Panc1 (cell line): Measurements from ENCODE around the gene PRDX3.
"Not testable (repeated sequence)": the region's sequence is repeated elsewhere in the genome, so short reads cannot be mapped to it uniquely, and the experiment has no call there.

Experiments
- CTCF ChIP-seq: fragments of 450-650 bp; IDR thresholded peaks from 2 replicates; pipeline ENCODE4 v1.5.1; 2017; ENCODE audit warnings: mild to moderate bottlenecking
- POLR2AphosphoS5 ChIP-seq: IDR thresholded peaks from 2 replicates; pipeline ENCODE4 v1.6.1; 2012; ENCODE audit warnings: mild to moderate bottlenecking, low read depth, low read length, moderate library complexity
- SIN3A ChIP-seq: IDR thresholded peaks from 2 replicates; pipeline ENCODE4 v1.6.1; 2012; ENCODE audit warnings: low read depth, mild to moderate bottlenecking, low read length, moderate library complexity, borderline replicate concordance; ENCODE audit not compliant: insufficient read depth
- TCF7L2 ChIP-seq: IDR thresholded peaks from 2 replicates; pipeline ENCODE4 v1.6.1; 2011; ENCODE audit warnings: mild to moderate bottlenecking, low read depth, low read length, inconsistent platforms
- TF ChIP-seq, protein P1 (sequence below), 2 experiments: IDR thresholded peaks; 2 replicates each; pipeline ENCODE4 v1.6.1; 2011 to 2012; ENCODE audit warnings: low read depth in 2 of 2, control low read depth in 1 of 2, low read length in 1 of 2, mild to moderate bottlenecking in 1 of 2, moderate library complexity in 1 of 2; ENCODE audit not compliant: insufficient read depth in 1 of 2

- not testable (repeated sequence) for TF ChIP-seq CTCF, SIN3A, TCF7L2, POLR2AphosphoS5
- TF ChIP-seq, protein P1, sequence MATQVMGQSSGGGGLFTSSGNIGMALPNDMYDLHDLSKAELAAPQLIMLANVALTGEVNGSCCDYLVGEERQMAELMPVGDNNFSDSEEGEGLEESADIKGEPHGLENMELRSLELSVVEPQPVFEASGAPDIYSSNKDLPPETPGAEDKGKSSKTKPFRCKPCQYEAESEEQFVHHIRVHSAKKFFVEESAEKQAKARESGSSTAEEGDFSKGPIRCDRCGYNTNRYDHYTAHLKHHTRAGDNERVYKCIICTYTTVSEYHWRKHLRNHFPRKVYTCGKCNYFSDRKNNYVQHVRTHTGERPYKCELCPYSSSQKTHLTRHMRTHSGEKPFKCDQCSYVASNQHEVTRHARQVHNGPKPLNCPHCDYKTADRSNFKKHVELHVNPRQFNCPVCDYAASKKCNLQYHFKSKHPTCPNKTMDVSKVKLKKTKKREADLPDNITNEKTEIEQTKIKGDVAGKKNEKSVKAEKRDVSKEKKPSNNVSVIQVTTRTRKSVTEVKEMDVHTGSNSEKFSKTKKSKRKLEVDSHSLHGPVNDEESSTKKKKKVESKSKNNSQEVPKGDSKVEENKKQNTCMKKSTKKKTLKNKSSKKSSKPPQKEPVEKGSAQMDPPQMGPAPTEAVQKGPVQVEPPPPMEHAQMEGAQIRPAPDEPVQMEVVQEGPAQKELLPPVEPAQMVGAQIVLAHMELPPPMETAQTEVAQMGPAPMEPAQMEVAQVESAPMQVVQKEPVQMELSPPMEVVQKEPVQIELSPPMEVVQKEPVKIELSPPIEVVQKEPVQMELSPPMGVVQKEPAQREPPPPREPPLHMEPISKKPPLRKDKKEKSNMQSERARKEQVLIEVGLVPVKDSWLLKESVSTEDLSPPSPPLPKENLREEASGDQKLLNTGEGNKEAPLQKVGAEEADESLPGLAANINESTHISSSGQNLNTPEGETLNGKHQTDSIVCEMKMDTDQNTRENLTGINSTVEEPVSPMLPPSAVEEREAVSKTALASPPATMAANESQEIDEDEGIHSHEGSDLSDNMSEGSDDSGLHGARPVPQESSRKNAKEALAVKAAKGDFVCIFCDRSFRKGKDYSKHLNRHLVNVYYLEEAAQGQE (IDR thresholded peaks at IDR 0.05; ENCODE audit: insufficient read depth in 1 of 2, low read depth in 2 of 2, low read length in 1 of 2) = not testable (repeated sequence)
Measured at GRCh38 chr10:119137878-119138277, 40.7 kb downstream of the PRDX3 start.
